ENCODE data around the gene JAKMIP1.

JAKMIP1 gene

DNA sequence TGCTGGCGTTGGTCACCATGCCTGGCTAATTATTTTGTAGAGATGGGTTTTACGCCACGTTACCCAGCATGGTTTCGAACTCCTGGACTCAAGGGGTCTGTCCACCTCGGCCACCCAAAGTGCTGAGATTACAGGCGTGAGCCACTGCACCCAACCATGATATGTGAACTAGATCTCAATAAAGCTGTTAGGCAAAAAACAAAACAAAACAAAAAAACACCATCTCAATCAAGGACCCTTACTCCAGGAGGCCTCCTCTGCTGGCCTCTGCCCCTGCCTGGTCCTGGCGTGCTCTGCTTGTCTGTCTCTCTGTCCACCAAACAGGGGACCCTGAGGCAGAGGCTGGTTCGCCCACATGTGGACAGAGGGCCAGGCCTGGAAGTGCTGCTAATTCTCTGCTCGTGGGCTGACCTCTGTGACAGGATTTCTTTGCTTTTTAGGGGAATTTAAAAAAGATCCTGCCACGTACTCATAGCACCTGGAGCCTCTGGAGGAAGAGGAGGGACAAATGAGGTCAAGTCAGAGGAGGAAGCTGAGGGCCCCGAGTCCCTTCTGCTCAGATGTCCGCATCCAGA, 36.6 kb upstream of the JAKMIP1 start:
- DNase-seq (ENCODE audit: insufficient read length, low spot score) (no peak), FAIRE-seq (no peak)
- no peak for TF ChIP-seq SPI1 (IDR thresholded peaks at IDR 0.05; ENCODE audit: low read depth, low read length)

DNA sequence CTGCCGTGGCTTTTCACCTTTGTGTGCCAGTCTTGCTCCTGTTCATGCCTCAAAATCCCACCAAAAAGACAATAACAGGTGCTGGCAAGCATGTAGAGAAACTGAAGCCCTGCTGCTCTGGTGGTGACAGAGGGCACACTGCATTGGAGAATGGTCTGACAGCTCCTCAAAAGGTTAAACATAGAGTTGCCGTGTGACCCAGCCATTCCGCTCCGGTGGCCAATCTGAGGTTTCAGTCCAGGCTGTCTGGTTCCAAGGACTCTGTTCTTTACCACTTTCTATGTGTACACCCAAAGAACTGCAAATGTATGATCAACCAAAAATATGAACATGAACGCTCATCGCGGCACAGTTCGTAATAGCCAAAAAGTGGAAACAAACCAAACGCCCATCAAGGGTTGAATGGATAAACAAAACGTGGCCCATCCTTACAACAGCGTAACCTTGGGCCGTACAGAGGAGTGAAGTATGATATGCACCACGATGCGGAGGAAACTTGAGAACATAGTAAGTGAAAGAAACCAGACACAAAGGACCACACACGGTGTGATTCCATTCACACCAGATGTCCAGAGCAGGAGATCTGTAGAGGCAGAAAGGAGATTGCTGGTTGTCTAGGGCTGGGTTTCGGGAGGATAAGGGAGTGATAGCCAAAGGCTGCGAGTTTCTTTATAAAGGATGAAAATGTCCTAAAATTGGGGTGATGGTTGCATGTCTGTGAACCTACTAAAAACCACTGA, 35.7 kb upstream of the JAKMIP1 start:
- FAIRE-seq (no peak), DNase-seq (ENCODE audit: insufficient read length, low spot score) (no peak)
- TF ChIP-seq POLR2AphosphoS5 (IDR thresholded peaks at IDR 0.05; ENCODE audit: low read depth, low read length) = no peak
- no peak for TF ChIP-seq POU2F2 (IDR thresholded peaks at IDR 0.05; ENCODE audit: low read depth, low read length)
- no peak for TF ChIP-seq SPI1 (IDR thresholded peaks at IDR 0.05; ENCODE audit: low read depth, low read length)
- TF ChIP-seq POLR2A (IDR thresholded peaks at IDR 0.05; ENCODE audit: low read depth, low read length) = no peak
- TF ChIP-seq PAX5 (IDR thresholded peaks at IDR 0.05; ENCODE audit: insufficient read depth, low read length, severe bottlenecking) = no peak
- TF ChIP-seq TAF1 (IDR thresholded peaks at IDR 0.05; ENCODE audit: low read depth, low read length) = no peak

DNA sequence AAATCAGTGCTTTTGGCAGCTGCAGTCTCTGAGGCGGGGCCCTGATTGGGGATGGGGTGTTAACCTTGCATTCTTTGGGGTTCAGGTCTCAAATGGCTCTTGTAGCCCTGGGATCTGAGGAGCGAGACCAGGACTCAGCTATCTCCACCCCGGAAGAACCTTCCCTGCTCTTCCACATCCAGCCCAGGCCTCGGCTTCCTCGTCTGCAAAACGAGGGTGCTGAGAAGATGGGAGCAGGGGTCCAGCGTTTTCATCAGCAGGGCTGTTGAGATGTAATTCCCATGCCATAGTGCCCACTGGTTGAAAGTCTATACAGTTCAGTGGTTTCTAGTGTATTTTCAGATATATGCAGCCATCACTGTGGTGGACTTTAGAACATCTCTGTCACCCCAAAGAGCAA, 34.7 kb upstream of the JAKMIP1 start:
- DNase-seq (ENCODE audit: insufficient read length, low spot score) (no peak), FAIRE-seq (no peak)
- TF ChIP-seq TAF1 (IDR thresholded peaks at IDR 0.05; ENCODE audit: low read depth, low read length) (no peak), PAX5 (IDR thresholded peaks at IDR 0.05; ENCODE audit: insufficient read depth, low read length, severe bottlenecking) (no peak), POLR2AphosphoS5 (IDR thresholded peaks at IDR 0.05; ENCODE audit: low read depth, low read length) (no peak), POU2F2 (IDR thresholded peaks at IDR 0.05; ENCODE audit: low read depth, low read length) (no peak), POLR2A (IDR thresholded peaks at IDR 0.05; ENCODE audit: low read depth, low read length) (no peak), SPI1 (IDR thresholded peaks at IDR 0.05; ENCODE audit: low read depth, low read length) (no peak)

- TF ChIP-seq POU2F2 (IDR thresholded peaks at IDR 0.05; ENCODE audit: low read depth, low read length) (no peak), TAF1 (IDR thresholded peaks at IDR 0.05; ENCODE audit: low read depth, low read length) (no peak), SPI1 (IDR thresholded peaks at IDR 0.05; ENCODE audit: low read depth, low read length) (no peak), PAX5 (IDR thresholded peaks at IDR 0.05; ENCODE audit: insufficient read depth, low read length, severe bottlenecking) (no peak), POLR2A (IDR thresholded peaks at IDR 0.05; ENCODE audit: low read depth, low read length) (no peak), POLR2AphosphoS5 (IDR thresholded peaks at IDR 0.05; ENCODE audit: low read depth, low read length) (no peak)
- FAIRE-seq = no peak
Observed at GRCh38 chr4:6233929-6234328, 33.6 kb upstream of the JAKMIP1 start.

GRCh38 chr4:6232836-6233785, 32.8 kb upstream of the JAKMIP1 start:
- DNase-seq (ENCODE audit: insufficient read length, low spot score) (no peak), FAIRE-seq (no peak)
- TF ChIP-seq TAF1 (IDR thresholded peaks at IDR 0.05; ENCODE audit: low read depth, low read length) = no peak
- TF ChIP-seq PAX5 (IDR thresholded peaks at IDR 0.05; ENCODE audit: insufficient read depth, low read length, severe bottlenecking) = no peak
- no peak for TF ChIP-seq POLR2A (IDR thresholded peaks at IDR 0.05; ENCODE audit: low read depth, low read length)
- no peak for TF ChIP-seq SPI1 (IDR thresholded peaks at IDR 0.05; ENCODE audit: low read depth, low read length)

More at GRCh38 chr4:6233929-6234328, 33.6 kb upstream of the JAKMIP1 start:
- DNase-seq (ENCODE audit: insufficient read length, low spot score) = no peak

DNA sequence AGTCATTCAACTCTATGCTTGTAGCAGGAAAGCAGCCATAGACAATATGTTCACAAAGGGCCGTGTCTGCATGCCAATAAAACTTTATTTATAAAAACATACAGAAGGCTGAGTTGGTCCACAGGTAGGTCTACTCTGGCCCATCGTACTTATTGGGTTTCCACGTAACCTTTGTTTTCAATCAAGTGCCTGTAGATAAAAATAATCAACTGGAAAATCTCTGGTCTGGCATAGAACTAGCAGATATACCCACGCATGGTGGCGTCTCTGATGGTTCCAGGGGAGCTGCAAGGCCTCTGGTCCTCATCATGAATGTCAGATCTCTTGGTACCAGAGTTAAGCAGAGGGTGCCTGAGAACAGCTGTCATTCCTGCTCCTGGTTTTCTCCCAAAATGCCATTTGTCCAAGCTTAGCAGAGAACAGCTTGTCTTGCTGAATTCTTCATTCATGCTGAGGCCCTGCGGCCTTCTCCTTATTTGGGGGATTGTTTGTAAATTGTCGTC, 31.4 kb upstream of the JAKMIP1 start:
- no peak for TF ChIP-seq TAF1 (IDR thresholded peaks at IDR 0.05; ENCODE audit: low read depth, low read length)
- TF ChIP-seq PAX5 (IDR thresholded peaks at IDR 0.05; ENCODE audit: insufficient read depth, low read length, severe bottlenecking) = no peak
- TF ChIP-seq SPI1 (IDR thresholded peaks at IDR 0.05; ENCODE audit: low read depth, low read length) = no peak
- no peak for TF ChIP-seq POU2F2 (IDR thresholded peaks at IDR 0.05; ENCODE audit: low read depth, low read length)
- TF ChIP-seq POLR2A (IDR thresholded peaks at IDR 0.05; ENCODE audit: low read depth, low read length) = no peak
- TF ChIP-seq POLR2AphosphoS5 (IDR thresholded peaks at IDR 0.05; ENCODE audit: low read depth, low read length) = no peak
- DNase-seq (ENCODE audit: insufficient read length, low spot score) (no peak), FAIRE-seq (no peak)

DNA sequence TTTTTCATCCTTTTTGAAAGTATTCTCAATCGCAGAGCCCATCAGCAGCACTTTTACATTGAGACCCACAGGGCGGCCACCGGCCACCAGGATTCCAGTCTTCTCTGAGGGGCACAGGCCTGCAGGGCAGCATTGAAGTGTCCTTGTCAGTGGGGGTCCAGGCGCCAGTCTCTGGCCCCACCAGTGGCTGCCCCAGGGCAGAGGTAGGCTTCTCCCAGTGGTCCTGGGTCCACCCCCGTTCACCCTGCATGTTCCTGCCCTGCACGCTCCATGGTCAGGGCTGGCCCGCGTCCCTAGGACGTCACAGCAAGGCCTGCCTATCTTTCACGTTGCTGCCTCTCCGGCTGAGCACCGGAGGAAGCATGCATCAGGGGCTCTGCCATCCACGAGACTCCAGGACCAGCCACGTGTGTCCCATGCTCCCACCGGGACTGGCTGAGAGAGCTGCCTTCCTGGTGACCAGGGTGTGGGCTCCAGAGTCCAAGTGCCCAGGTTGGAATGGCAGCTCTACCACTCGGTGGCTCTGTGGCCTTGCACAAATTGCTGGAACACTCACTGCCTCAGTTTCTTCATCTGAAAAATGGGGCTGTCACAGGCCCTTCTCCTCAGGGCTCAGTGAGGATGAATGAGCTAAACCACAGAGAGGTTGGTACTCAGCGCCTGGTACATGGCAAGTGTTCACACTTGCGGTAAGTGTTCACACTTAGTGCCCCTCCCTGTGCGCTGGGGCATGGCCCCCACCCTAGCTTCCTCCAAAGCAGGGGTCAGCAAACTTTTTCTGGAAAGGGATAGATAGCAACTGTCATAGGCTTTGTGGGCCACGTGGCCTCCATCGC, 30.7 kb upstream of the JAKMIP1 start:
- no peak for DNase-seq (ENCODE audit: insufficient read length, low spot score)

DNA sequence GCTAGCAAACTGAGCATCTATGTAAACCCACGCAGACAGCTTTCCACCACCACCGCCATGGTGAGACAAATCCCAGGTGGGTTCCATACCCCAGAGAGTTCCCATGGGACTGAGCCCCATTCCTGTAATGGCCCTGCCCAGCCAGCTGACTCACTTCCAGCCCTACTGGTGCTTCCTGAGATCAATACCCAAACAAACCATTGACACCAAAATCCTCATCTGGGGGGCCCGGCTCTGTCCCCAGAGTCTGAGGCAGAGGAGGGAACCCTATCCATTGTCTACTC, 30.1 kb upstream of the JAKMIP1 start:
- TF ChIP-seq SPI1 (IDR thresholded peaks at IDR 0.05; ENCODE audit: low read depth, low read length) (no peak), PAX5 (IDR thresholded peaks at IDR 0.05; ENCODE audit: insufficient read depth, low read length, severe bottlenecking) (no peak), TAF1 (IDR thresholded peaks at IDR 0.05; ENCODE audit: low read depth, low read length) (no peak), POU2F2 (IDR thresholded peaks at IDR 0.05; ENCODE audit: low read depth, low read length) (no peak), POLR2AphosphoS5 (IDR thresholded peaks at IDR 0.05; ENCODE audit: low read depth, low read length) (no peak), POLR2A (IDR thresholded peaks at IDR 0.05; ENCODE audit: low read depth, low read length) (no peak)
- DNase-seq (ENCODE audit: insufficient read length, low spot score) (no peak), FAIRE-seq (no peak)

More for the DNA sequence above, 30.7 kb upstream of the JAKMIP1 start:
- TF ChIP-seq POLR2A (IDR thresholded peaks at IDR 0.05; ENCODE audit: low read depth, low read length) (no peak), SPI1 (IDR thresholded peaks at IDR 0.05; ENCODE audit: low read depth, low read length) (no peak), TAF1 (IDR thresholded peaks at IDR 0.05; ENCODE audit: low read depth, low read length) (no peak), PAX5 (IDR thresholded peaks at IDR 0.05; ENCODE audit: insufficient read depth, low read length, severe bottlenecking) (no peak), POLR2AphosphoS5 (IDR thresholded peaks at IDR 0.05; ENCODE audit: low read depth, low read length) (no peak), POU2F2 (IDR thresholded peaks at IDR 0.05; ENCODE audit: low read depth, low read length) (no peak)
- FAIRE-seq = no peak
